ENCODE results near the gene TMX2. TPM values are rescaled to one million over a fixed set of nuclear protein-coding genes. Genes with fewer than 3 reads are reported as not detected.

Gene TMX2
- total RNA-seq, 4 donors from 2014 or later: 29.1 to 54.9 (median 40.5) TPM

GRCh38 chr11:57744357-57744756 is 32.0 kb downstream of the TMX2 start:
- Histone ChIP-seq H3K27ac (no peak overlapping the region), H3K4me3 (no peak overlapping the region), H3K36me3 (peaks cover 0 to 18% of the 10 kb centered on the region in 2 donors), H3K9me3 (no peaks in the 10 kb centered on the region), H3K4me1 (peaks cover 15 to 17% of the 10 kb centered on the region in 2 donors), H3K27me3 (no peaks in the 10 kb centered on the region)
- no peak for ATAC-seq
- intact Hi-C loops (cut with DNase I; ENCODE audit: low total_unique reads) (loop anchor here (5.0 to 10.0 kb wide), 2 partner anchors 58 to 420 kb away; partner anchors contain the start of gene TNKS1BP1), in situ Hi-C loops (cut with MboI; ENCODE audit: low sequenced_read_pairs in 4 of 4) (loop anchor here in 1 of 4 donors (10.0 kb wide), 1 partner anchor 60 kb away; no protein-coding TSS in a partner anchor)
- no peak for TF ChIP-seq POLR2A (IDR thresholded peaks at IDR 0.05)
- TF ChIP-seq CTCF (IDR thresholded peaks at IDR 0.05 in 4 of 5, conservative IDR thresholded peaks at IDR 0.05 in 1 of 5): no peak
- no peak for DNase-seq

- H3K27ac ChIP-seq: no peak overlapping the region
- peaks cover 15 to 17% of the 10 kb centered on the region in 2 donors for H3K4me1 ChIP-seq
- ATAC-seq (no peak), DNase-seq (no peak)
- H3K36me3 ChIP-seq: peaks cover 0 to 17% of the 10 kb centered on the region in 2 donors
- in situ Hi-C loops (cut with MboI; ENCODE audit: low sequenced_read_pairs in 4 of 4): loop anchor here in 3 of 4 donors (5.0 to 10.0 kb wide), 2 partner anchors 57 to 60 kb away; no protein-coding TSS in a partner anchor
- H3K27me3 ChIP-seq: no peaks in the 10 kb centered on the region
- no peak overlapping the region for H3K4me3 ChIP-seq
- intact Hi-C loops (cut with DNase I; ENCODE audit: low total_unique reads): loop anchor here (10.0 kb wide), 1 partner anchor 420 kb away; the partner anchor contains the start of gene TNKS1BP1
- H3K9me3 ChIP-seq: no peaks in the 10 kb centered on the region
- TF ChIP-seq CTCF (IDR thresholded peaks at IDR 0.05 in 4 of 5, conservative IDR thresholded peaks at IDR 0.05 in 1 of 5): no peak
- TF ChIP-seq POLR2A (IDR thresholded peaks at IDR 0.05): no peak
Measured at GRCh38 chr11:57745206-57745605, 32.8 kb downstream of the TMX2 start.

- no peak overlapping the region for H3K27ac ChIP-seq
- in situ Hi-C loops (cut with MboI; ENCODE audit: low sequenced_read_pairs in 4 of 4): loop anchor here in 3 of 4 donors (5.0 to 10.0 kb wide), 2 partner anchors 55 to 58 kb away; no protein-coding TSS in a partner anchor
- DNase-seq (no peak), ATAC-seq (no peak)
- no peaks in the 10 kb centered on the region for H3K27me3 ChIP-seq
- intact Hi-C loops (cut with DNase I; ENCODE audit: low total_unique reads): loop anchor here (10.0 kb wide), 1 partner anchor 422 kb away; the partner anchor contains the start of gene TNKS1BP1
- no peak overlapping the region for H3K4me3 ChIP-seq
- no peaks in the 10 kb centered on the region for H3K9me3 ChIP-seq
- peaks cover 11 to 14% of the 10 kb centered on the region in 2 donors for H3K4me1 ChIP-seq
- no peak for TF ChIP-seq POLR2A (IDR thresholded peaks at IDR 0.05)
- TF ChIP-seq CTCF (IDR thresholded peaks at IDR 0.05 in 4 of 5, conservative IDR thresholded peaks at IDR 0.05 in 1 of 5): no peak
- peaks cover 0 to 17% of the 10 kb centered on the region in 2 donors for H3K36me3 ChIP-seq
Measured at GRCh38 chr11:57746920-57747319, 34.5 kb downstream of the TMX2 start.

- H3K36me3 ChIP-seq: no peaks in the 10 kb centered on the region
- H3K27me3 ChIP-seq: no peaks in the 10 kb centered on the region
- TF ChIP-seq CTCF (IDR thresholded peaks at IDR 0.05 in 4 of 5, conservative IDR thresholded peaks at IDR 0.05 in 1 of 5): no peak
- no peak for TF ChIP-seq POLR2A (IDR thresholded peaks at IDR 0.05)
- intact Hi-C loops (cut with DNase I; ENCODE audit: low total_unique reads) (no loop called here), in situ Hi-C loops (cut with MboI; ENCODE audit: low sequenced_read_pairs in 4 of 4) (loop anchor here in 1 of 4 donors (25.0 kb wide), 1 partner anchor 414 kb away; the partner anchor contains the start of genes P2RX3 and SSRP1)
- H3K4me3 ChIP-seq: no peak overlapping the region
- H3K4me1 ChIP-seq: no peaks in the 10 kb centered on the region
- no peaks in the 10 kb centered on the region for H3K9me3 ChIP-seq
- no peak for DNase-seq
- H3K27ac ChIP-seq: no peak overlapping the region
- no peak for ATAC-seq
Measured at GRCh38 chr11:57751176-57751575, 38.8 kb downstream of the TMX2 start.

Measured in gastrocnemius medialis (tissue), 4 donors.